K562 (cell line): Measurements from ENCODE around the gene MEGF10.

Experiments
- BCLAF1 ChIP-seq, 2 experiments: fragments of 450-650 bp in 1 of 2; IDR thresholded peaks; 2 replicates each; pipeline ENCODE4 v1.6.1; 2011 to 2017; ENCODE audit warnings: low read depth in 2 of 2, antibody characterized with exemption in 1 of 2, borderline replicate concordance in 1 of 2, low read length in 1 of 2, mild to moderate bottlenecking in 1 of 2, mixed read lengths in 1 of 2; ENCODE audit not compliant: control insufficient read depth in 1 of 2
- ELK3 ChIP-seq: fragments of 450-650 bp; formaldehyde crosslinking; IDR thresholded peaks from 2 replicates; pipeline ENCODE4 v1.4.0; 2020; ENCODE audit warnings: mild to moderate bottlenecking
- HEY1 ChIP-seq: fragments of 250-450 bp; sonication (Bioruptor Pico); IDR thresholded peaks from 2 replicates; pipeline ENCODE4 v1.5.0; 2020; ENCODE audit warnings: mild to moderate bottlenecking, moderate library complexity, borderline replicate concordance
- L3MBTL2 ChIP-seq: fragments of 450-650 bp; IDR thresholded peaks from 2 replicates; pipeline ENCODE4 v1.6.1; 2016; ENCODE audit warnings: mild to moderate bottlenecking, moderate library complexity
- MAX ChIP-seq: sonication (generic); formaldehyde crosslinking; IDR thresholded peaks from 2 replicates; pipeline ENCODE4 v1.9.0; 2022; ENCODE audit warnings: mild to moderate bottlenecking, missing genetic modification reagents
- POLR2AphosphoS5 ChIP-seq: IDR thresholded peaks from 2 replicates; pipeline ENCODE4 v1.6.1; 2011; ENCODE audit warnings: mild to moderate bottlenecking, low read depth, low read length, moderate library complexity; ENCODE audit not compliant: control insufficient read depth, insufficient read depth
- PURB ChIP-seq: sonication (generic); formaldehyde crosslinking; IDR thresholded peaks from 2 replicates; pipeline ENCODE4 v1.9.0; 2021; ENCODE audit warnings: low read depth, mild to moderate bottlenecking, missing genetic modification reagents
- SMC3 ChIP-seq: conservative IDR thresholded peaks from 2 replicates; pipeline ENCODE4 v1.6.1; 2011; ENCODE audit warnings: low read depth, low read length, improper control_type of control experiment; ENCODE audit not compliant: insufficient read depth
- SP1 ChIP-seq: sonication (generic); formaldehyde crosslinking; IDR thresholded peaks from 2 replicates; pipeline ENCODE4 v1.8.1; 2022; ENCODE audit warnings: mild to moderate bottlenecking, missing genetic modification reagents
- TCFL5 ChIP-seq: fragments of 250-450 bp; sonication (Bioruptor Pico); conservative IDR thresholded peaks from 2 replicates; pipeline ENCODE4 v1.6.1; 2021; ENCODE audit warnings: mild to moderate bottlenecking, moderate library complexity, matching md5 sums
- ZBTB11 ChIP-seq, 3 experiments: fragments of 200-800 bp in 1 of 3; fragments of 250-450 bp in 1 of 3; fragments of 450-650 bp in 1 of 3; sonication (Bioruptor Pico) in 1 of 3; sonication (Bioruptor generic) in 1 of 3; formaldehyde crosslinking in 1 of 3; IDR thresholded peaks; 2 replicates each; pipeline versions ENCODE4 v1.6.1 to v1.8.0; 2016 to 2022; ENCODE audit warnings: mild to moderate bottlenecking in 2 of 3, missing genetic modification characterization in 2 of 3, missing compliant biosample characterization in 1 of 3, moderate library complexity in 1 of 3
- ZNF398 ChIP-seq: fragments of 250-450 bp; sonication (Bioruptor Pico); IDR thresholded peaks from 2 replicates; pipeline ENCODE4 v1.8.0; 2021; ENCODE audit warnings: moderate library complexity, mild to moderate bottlenecking, inconsistent platforms

- TF ChIP-seq TCFL5 (CRISPR knock-in tag) = no peak
- TF ChIP-seq BCLAF1 (IDR thresholded peaks at IDR 0.05; ENCODE audit: borderline replicate concordance in 1 of 2, control insufficient read depth in 1 of 2, low read depth in 2 of 2, low read length in 1 of 2) = no peak
- TF ChIP-seq ZNF398 (CRISPR knock-in tag) = no peak
- no peak for TF ChIP-seq ELK3 (CRISPR knock-in tag)
- TF ChIP-seq HEY1 = no peak
- TF ChIP-seq L3MBTL2 = no peak
- TF ChIP-seq SMC3 = no peak
- no peak for TF ChIP-seq PURB (CRISPR knock-in tag)
- no peak for TF ChIP-seq POLR2AphosphoS5
- no peak for TF ChIP-seq SP1
- TF ChIP-seq ZBTB11 (CRISPR knock-in tag; IDR thresholded peaks at IDR 0.05) = no peak
- TF ChIP-seq MAX (CRISPR knock-in tag) = no peak
Measured at GRCh38 chr5:127452626-127453025, 162.0 kb downstream of the MEGF10 start.
